ENCODE results near the gene CHRNE. TPM values are rescaled to one million over a fixed set of nuclear protein-coding genes. Genes with fewer than 3 reads are reported as not detected.

Gene CHRNE
- total and polyA plus RNA-seq, 2 of the 13 experiments (the other 11 are each of a cell fraction or from before 2014, with no cell fraction given) = 0.53 to 0.59 TPM

DNA sequence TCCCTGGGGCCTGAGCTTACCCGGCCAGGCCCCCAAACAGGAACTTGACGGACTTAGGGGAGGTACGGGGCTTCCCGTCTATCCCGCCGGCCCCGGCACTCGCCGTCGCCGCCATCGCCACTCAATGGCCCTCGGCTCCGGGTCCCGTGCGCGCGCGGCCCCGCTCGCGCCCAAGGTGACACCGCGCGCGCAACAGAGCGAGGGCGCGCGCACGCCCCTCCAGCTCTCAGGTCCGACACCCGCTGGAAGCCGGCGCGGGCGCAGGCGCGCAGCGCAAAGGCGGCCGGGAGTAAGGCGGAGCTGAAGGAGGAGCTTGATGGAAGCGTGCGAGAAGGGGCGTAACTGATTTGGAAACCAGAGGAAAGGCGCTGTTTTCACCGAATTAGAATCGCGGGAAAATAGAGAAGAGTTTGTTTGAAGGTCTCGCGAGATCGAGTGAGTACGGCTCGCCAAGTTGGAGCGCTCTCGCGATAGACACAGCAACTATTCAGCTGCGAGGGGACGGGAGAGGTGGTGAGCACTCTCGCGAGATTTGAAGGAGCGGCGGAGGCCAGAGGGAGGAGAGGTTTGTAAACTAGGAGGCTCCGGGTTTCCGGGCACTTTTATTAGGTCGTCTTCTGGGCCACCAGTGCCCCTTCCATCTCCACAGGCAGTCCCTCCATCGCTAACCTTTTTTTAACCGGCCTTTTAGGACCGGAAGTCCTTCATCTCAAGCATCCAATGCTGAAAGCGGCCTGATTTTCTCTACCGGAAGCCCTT, 37.1 kb upstream of the CHRNE start, which contains the start of the genes RNF167 and SLC25A11 (continued):
- TF ChIP-seq KAT8 (CRISPR knock-in tag; IDR thresholded peaks at IDR 0.05) = peak; percentile 86
- peak; percentile 43 for TF ChIP-seq TEAD3 (CRISPR knock-in tag; optimal IDR thresholded peaks at IDR 0.05; ENCODE audit: borderline replicate concordance)
- no peak for TF ChIP-seq SOX6 (IDR thresholded peaks at IDR 0.05)
- no peak for TF ChIP-seq SOX6 (CRISPR knock-in tag; IDR thresholded peaks at IDR 0.05)
- no peak for TF ChIP-seq ZNF224 (CRISPR knock-in tag; IDR thresholded peaks at IDR 0.05)
- TF ChIP-seq, protein P1, sequence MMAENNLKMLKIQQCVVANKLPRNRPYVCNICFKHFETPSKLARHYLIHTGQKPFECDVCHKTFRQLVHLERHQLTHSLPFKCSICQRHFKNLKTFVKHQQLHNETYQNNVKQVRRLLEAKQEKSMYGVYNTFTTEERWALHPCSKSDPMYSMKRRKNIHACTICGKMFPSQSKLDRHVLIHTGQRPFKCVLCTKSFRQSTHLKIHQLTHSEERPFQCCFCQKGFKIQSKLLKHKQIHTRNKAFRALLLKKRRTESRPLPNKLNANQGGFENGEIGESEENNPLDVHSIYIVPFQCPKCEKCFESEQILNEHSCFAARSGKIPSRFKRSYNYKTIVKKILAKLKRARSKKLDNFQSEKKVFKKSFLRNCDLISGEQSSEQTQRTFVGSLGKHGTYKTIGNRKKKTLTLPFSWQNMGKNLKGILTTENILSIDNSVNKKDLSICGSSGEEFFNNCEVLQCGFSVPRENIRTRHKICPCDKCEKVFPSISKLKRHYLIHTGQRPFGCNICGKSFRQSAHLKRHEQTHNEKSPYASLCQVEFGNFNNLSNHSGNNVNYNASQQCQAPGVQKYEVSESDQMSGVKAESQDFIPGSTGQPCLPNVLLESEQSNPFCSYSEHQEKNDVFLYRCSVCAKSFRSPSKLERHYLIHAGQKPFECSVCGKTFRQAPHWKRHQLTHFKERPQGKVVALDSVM (CRISPR knock-in tag; IDR thresholded peaks at IDR 0.05) = peak; percentile 95
- peak; percentile 87 for TF ChIP-seq BHLHE40 (IDR thresholded peaks at IDR 0.05; ENCODE audit: low read length)
- peak; percentile 64; the same call in 1 of the 2 replicates for TF ChIP-seq RFXAP (CRISPR knock-in tag; IDR thresholded peaks at IDR 0.05; ENCODE audit: borderline replicate concordance)
- TF ChIP-seq, protein P2, sequence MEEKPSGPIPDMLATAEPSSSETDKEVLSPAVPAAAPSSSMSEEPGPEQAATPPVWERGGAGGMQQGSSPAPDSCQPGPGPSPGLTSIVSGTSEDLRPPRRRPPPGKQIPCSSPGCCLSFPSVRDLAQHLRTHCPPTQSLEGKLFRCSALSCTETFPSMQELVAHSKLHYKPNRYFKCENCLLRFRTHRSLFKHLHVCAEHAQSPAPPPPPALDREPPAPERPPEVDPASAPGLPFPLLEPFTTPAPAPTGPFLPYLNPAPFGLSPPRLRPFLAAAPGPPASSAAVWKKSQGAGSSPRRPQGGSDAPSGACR (CRISPR knock-in tag; IDR thresholded peaks at IDR 0.05) = peak; percentile 81; the same call in 1 of the 2 replicates
- TF ChIP-seq ZNF296 (CRISPR knock-in tag; conservative IDR thresholded peaks at IDR 0.05) = no peak
- peak; percentile 86 for TF ChIP-seq ZNF143 (CRISPR knock-in tag; IDR thresholded peaks at IDR 0.05)
- peak in 1 of 2 experiments; percentile 70; a peak in 2 of 4 replicates for TF ChIP-seq KLF16 (CRISPR knock-in tag; IDR thresholded peaks at IDR 0.05)
- no peak; the same call in 1 of the 2 replicates for TF ChIP-seq ZNF235 (CRISPR knock-in tag; IDR thresholded peaks at IDR 0.05; ENCODE audit: borderline replicate concordance)
- TF ChIP-seq, protein P3, sequence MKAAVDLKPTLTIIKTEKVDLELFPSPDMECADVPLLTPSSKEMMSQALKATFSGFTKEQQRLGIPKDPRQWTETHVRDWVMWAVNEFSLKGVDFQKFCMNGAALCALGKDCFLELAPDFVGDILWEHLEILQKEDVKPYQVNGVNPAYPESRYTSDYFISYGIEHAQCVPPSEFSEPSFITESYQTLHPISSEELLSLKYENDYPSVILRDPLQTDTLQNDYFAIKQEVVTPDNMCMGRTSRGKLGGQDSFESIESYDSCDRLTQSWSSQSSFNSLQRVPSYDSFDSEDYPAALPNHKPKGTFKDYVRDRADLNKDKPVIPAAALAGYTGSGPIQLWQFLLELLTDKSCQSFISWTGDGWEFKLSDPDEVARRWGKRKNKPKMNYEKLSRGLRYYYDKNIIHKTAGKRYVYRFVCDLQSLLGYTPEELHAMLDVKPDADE (CRISPR knock-in tag; IDR thresholded peaks at IDR 0.05) = no peak
- no peak for TF ChIP-seq CEBPB (IDR thresholded peaks at IDR 0.05; ENCODE audit: borderline replicate concordance, low read depth, low read length)
- TF ChIP-seq RELA (CRISPR knock-in tag; IDR thresholded peaks at IDR 0.05) = no peak
- no peak for TF ChIP-seq RORA (CRISPR knock-in tag; IDR thresholded peaks at IDR 0.05)
- no peak for TF ChIP-seq ZFP37 (CRISPR knock-in tag; IDR thresholded peaks at IDR 0.05; ENCODE audit: borderline replicate concordance)
- peak; percentile 17; the same call in 1 of the 2 replicates for TF ChIP-seq CEBPG (CRISPR knock-in tag; IDR thresholded peaks at IDR 0.05)
- TF ChIP-seq ZNF232 (CRISPR knock-in tag; IDR thresholded peaks at IDR 0.05; ENCODE audit: borderline replicate concordance) = no peak
- no peak for TF ChIP-seq PPARG (CRISPR knock-in tag; conservative IDR thresholded peaks at IDR 0.05)
- peak; percentile 78 for TF ChIP-seq PHF8 (CRISPR knock-in tag; IDR thresholded peaks at IDR 0.05)
- no peak for TF ChIP-seq ZBTB3 (CRISPR knock-in tag; IDR thresholded peaks at IDR 0.05; ENCODE audit: borderline replicate concordance, low read depth)
- TF ChIP-seq CHD2 (IDR thresholded peaks at IDR 0.05; ENCODE audit: low read depth, low read length) = peak; percentile 98
- TF ChIP-seq, protein P4, sequence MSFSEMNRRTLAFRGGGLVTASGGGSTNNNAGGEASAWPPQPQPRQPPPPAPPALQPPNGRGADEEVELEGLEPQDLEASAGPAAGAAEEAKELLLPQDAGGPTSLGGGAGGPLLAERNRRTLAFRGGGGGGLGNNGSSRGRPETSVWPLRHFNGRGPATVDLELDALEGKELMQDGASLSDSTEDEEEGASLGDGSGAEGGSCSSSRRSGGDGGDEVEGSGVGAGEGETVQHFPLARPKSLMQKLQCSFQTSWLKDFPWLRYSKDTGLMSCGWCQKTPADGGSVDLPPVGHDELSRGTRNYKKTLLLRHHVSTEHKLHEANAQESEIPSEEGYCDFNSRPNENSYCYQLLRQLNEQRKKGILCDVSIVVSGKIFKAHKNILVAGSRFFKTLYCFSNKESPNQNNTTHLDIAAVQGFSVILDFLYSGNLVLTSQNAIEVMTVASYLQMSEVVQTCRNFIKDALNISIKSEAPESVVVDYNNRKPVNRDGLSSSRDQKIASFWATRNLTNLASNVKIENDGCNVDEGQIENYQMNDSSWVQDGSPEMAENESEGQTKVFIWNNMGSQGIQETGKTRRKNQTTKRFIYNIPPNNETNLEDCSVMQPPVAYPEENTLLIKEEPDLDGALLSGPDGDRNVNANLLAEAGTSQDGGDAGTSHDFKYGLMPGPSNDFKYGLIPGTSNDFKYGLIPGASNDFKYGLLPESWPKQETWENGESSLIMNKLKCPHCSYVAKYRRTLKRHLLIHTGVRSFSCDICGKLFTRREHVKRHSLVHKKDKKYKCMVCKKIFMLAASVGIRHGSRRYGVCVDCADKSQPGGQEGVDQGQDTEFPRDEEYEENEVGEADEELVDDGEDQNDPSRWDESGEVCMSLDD (CRISPR knock-in tag; IDR thresholded peaks at IDR 0.05; ENCODE audit: borderline replicate concordance) = 0 out of 2 replicates have a peak, but pooled peaks have one; percentile 41
